Measurements from ENCODE around the gene CDH5. TPM values are rescaled to one million over a fixed set of nuclear protein-coding genes. Genes with fewer than 3 reads are reported as not detected.
A peak's percentile ranks its signal among the peaks of the same experiment; 100 is the strongest.

Gene CDH5
- total RNA-seq, 5 donors from 2014 or later (not counting 1 experiment from before 2014, with no cell fraction given) = 0.10 to 0.20 TPM; not detected in 3

DNA sequence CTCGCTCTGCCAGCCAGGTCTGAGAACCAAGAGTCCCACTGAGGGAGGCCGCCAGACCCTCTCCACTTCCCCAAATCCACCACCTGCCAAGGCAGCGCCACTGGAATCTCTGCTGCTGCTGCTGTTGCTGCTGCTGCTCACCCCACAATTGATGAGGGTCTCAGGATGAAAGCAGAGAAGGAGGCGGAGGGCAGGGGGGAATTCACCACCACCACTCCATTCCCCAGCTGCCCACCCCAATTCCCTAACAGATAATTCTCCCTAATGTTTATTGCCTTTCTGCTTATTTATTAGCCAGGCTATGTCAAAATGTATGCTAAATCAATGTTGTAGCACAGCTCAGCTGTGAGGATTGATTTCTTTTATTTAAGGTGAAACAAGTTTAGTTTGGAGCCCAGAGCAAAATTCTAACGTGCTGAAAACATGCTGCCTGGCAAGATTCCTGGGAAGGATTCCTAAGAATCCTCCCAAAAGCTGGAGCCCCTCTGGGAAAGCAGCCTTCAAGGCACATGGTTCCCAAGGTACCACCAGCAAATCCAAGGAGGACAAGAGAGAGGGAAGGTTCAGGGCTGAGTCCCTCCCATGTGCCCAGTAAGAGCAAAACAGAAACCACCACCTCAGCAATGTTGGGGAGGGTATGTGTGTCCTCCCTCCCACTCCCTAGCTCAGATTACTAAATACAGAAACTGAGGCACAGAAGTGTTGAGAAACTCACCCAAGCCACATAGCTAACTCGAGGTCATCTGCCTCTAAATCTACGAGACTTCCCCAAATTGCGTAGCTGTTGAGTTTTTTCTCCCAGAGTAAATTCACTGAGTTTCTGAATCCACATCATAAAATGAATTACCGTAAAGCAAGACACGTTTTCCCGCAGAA is 12.2 kb upstream of the CDH5 start:
- no peak overlapping the region for H3K4me3 ChIP-seq (ENCODE audit: control insufficient read depth in 1 of 2, extremely low read depth in 1 of 2, low read length in 1 of 2)
- DNase-seq (no peak), ATAC-seq (replicated peaks in 1 of 4) (no peak)
- H3K36me3 Mint-ChIP-seq = no peaks in the 10 kb centered on the region
- H3K36me3 ChIP-seq (ENCODE audit: control insufficient read depth in 2 of 2, extremely low read depth in 1 of 2, insufficient read depth in 1 of 2, low read length in 1 of 2) = no peaks in the 10 kb centered on the region
- H3K4me1 ChIP-seq (ENCODE audit: control insufficient read depth in 1 of 2, extremely low read depth in 1 of 2, insufficient read depth in 2 of 2, low read length in 2 of 2) = no peaks in the 10 kb centered on the region
- CTCF ChIA-PET = interaction anchor here (0.6 kb wide), 2 partner anchors 17 to 91 kb away, joined by 3 read pairs; no protein-coding TSS in a partner anchor
- WGBS (ENCODE audit: insufficient coverage) = 39% methylated on average over 7 of the region's 11 CpGs
- no peaks in the 10 kb centered on the region for H3K9me3 Mint-ChIP-seq
- H3K27ac ChIP-seq (ENCODE audit: low read length) = no peak overlapping the region
- H3K4me1 Mint-ChIP-seq = peaks cover 0 to 2% (median 0%) of the 10 kb centered on the region in 3 donors
- H3K27me3 ChIP-seq (replicated peaks in 1 of 2; ENCODE audit: control insufficient read depth in 2 of 2, extremely low read depth in 1 of 2, insufficient read depth in 2 of 2, low read length in 1 of 2) = peaks cover 0 to 49% of the 10 kb centered on the region in 2 experiments
- peaks cover 34 to 67% of the 10 kb centered on the region in 2 donors for H3K27me3 Mint-ChIP-seq
- H3K27ac Mint-ChIP-seq = no peak overlapping the region
- no peaks in the 10 kb centered on the region for H3K9me3 ChIP-seq
- H3K4me3 Mint-ChIP-seq = no peak overlapping the region
- POLR2A ChIA-PET = no interaction called here

DNA sequence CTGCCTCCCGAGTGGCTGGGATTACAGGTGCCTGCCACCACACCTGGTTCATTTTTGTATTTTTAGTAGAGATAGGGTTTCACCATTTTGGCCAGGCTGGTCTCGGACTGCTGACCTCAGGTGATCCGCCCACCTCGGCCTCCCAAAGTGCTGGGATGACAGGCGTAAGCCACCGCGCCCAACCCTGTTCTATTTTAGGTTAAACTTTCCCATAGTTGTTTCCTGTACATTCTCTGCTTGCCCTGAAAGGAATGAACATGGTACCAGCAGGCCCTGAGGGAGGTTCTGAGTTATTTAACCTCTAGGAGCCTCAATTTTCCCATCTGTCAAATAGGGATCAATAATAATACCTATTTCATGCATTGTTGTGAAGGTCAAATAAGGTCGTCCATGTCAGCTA is 11.0 kb upstream of the CDH5 start:
- CTCF ChIA-PET = interaction anchor here in 1 of 2 donors (0.5 kb wide), 1 partner anchor 181 kb away, joined by 6 read pairs; no protein-coding TSS in a partner anchor
- Histone ChIP-seq H3K4me3 (ENCODE audit: control insufficient read depth in 1 of 2, extremely low read depth in 1 of 2, low read length in 1 of 2) (no peak overlapping the region), H3K27ac (ENCODE audit: low read length) (no peak overlapping the region), H3K27me3 (replicated peaks in 1 of 2; ENCODE audit: control insufficient read depth in 2 of 2, extremely low read depth in 1 of 2, insufficient read depth in 2 of 2, low read length in 1 of 2) (peaks cover 0 to 57% of the 10 kb centered on the region in 2 experiments), H3K4me1 (ENCODE audit: control insufficient read depth in 1 of 2, extremely low read depth in 1 of 2, insufficient read depth in 2 of 2, low read length in 2 of 2) (peaks cover 0 to 3% of the 10 kb centered on the region in 2 experiments), H3K9me3 (no peaks in the 10 kb centered on the region), H3K36me3 (ENCODE audit: control insufficient read depth in 2 of 2, extremely low read depth in 1 of 2, insufficient read depth in 1 of 2, low read length in 1 of 2) (no peaks in the 10 kb centered on the region)
- Mint-ChIP-seq H3K4me1 (peaks cover 0 to 2% (median 0%) of the 10 kb centered on the region in 3 donors), H3K36me3 (no peaks in the 10 kb centered on the region), H3K27me3 (peaks cover 30 to 61% of the 10 kb centered on the region in 2 donors), H3K27ac (no peak overlapping the region), H3K9me3 (no peaks in the 10 kb centered on the region), H3K4me3 (no peak overlapping the region)
- no CpG with 5 or more reads among the region's 8 CpGs for WGBS (ENCODE audit: insufficient coverage)
- no peak for ATAC-seq (replicated peaks in 1 of 4)
- POLR2A ChIA-PET = no interaction called here
- DNase-seq = no peak

DNA sequence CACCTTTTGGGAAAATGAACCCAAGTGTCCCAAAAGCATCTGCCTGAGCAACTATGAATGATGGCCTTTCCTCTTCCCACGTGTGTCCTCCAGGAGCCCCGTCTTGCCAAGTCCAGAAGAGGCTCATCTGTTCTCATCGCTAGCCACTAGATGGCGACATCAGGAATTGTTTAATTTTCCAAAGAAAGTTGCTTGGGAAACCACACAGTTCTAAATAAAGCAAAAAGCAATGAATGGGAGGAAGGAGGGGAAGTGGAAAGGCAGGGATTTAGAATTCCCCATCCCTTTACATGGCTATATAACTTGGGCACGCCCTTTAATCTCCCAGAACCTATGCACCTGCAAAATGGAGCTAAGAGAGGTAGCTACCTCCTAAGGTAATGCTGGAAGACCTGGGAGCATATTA is 9.0 kb upstream of the CDH5 start:
- Histone ChIP-seq H3K9me3 (no peaks in the 10 kb centered on the region), H3K27me3 (replicated peaks in 1 of 2; ENCODE audit: control insufficient read depth in 2 of 2, extremely low read depth in 1 of 2, insufficient read depth in 2 of 2, low read length in 1 of 2) (peaks cover 0 to 60% of the 10 kb centered on the region in 2 experiments), H3K4me1 (ENCODE audit: control insufficient read depth in 1 of 2, extremely low read depth in 1 of 2, insufficient read depth in 2 of 2, low read length in 2 of 2) (peaks cover 0 to 12% of the 10 kb centered on the region in 2 experiments), H3K36me3 (ENCODE audit: control insufficient read depth in 2 of 2, extremely low read depth in 1 of 2, insufficient read depth in 1 of 2, low read length in 1 of 2) (no peaks in the 10 kb centered on the region), H3K4me3 (ENCODE audit: control insufficient read depth in 1 of 2, extremely low read depth in 1 of 2, low read length in 1 of 2) (no peak overlapping the region), H3K27ac (ENCODE audit: low read length) (no peak overlapping the region)
- Mint-ChIP-seq H3K27me3 (peaks cover 40 to 60% of the 10 kb centered on the region in 2 donors), H3K4me1 (peaks cover 4 to 6% (median 5%) of the 10 kb centered on the region in 3 donors), H3K27ac (no peak overlapping the region), H3K36me3 (no peaks in the 10 kb centered on the region), H3K9me3 (no peaks in the 10 kb centered on the region), H3K4me3 (no peak overlapping the region)
- DNase-seq (peak in 7 of 35 experiments; percentile 4 to 53 (median 11)), ATAC-seq (replicated peaks in 1 of 4) (peak in 1 of 4 experiments; percentile 44)
- ChIA-PET CTCF (interaction anchor here (1.0 to 1.5 kb wide), 4 partner anchors 12 to 232 kb away, joined by 3 to 4 read pairs (median 3); no protein-coding TSS in a partner anchor), POLR2A (no interaction called here)
- no CpG with 5 or more reads among the region's 5 CpGs for WGBS (ENCODE audit: insufficient coverage)

DNA sequence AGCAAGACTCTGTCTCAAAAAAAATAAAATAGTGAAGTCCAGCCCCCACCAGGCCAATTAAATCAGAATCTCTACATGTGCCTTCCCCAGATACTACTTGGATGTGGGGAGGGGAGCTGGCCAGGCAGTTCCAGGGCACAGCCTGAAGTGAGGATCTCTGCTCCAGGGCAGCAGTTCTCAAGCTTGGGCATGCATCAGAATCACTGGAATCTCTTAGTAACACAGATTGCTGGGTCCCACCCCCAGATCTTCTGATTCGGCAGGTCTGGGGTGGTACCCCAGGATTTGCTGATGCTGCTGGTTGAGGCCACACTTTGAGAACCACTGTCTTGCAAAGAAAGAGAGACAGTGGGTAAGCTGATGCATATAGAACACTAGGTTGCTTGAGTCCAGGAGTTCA is 8.3 kb upstream of the CDH5 start:
- no peak overlapping the region for H3K4me3 Mint-ChIP-seq
- no peak for ATAC-seq (replicated peaks in 1 of 4)

DNA sequence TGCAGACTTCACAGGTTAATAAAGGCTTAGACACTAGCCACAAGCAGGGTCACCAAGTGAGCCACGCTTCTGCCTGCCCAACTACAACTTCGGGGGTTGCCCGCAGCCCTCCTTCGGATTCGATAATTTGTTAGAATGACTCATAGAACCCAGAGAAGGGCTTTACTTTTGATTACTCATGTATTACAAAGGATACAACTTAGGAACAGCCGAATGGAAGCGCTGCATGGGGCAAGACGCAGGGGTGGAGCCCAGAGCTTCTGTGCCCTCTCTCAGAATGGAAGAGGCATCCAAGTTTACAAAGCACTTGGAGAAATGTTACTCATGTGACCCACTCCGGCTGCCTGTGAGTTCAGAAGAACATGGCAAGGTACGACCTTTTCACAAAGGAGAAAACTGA is 7.5 kb upstream of the CDH5 start:
- Mint-ChIP-seq H3K27me3 (peaks cover 40 to 60% of the 10 kb centered on the region in 2 donors), H3K36me3 (no peaks in the 10 kb centered on the region), H3K27ac (no peak overlapping the region), H3K4me3 (no peak overlapping the region), H3K4me1 (peaks cover 4 to 6% (median 5%) of the 10 kb centered on the region in 3 donors), H3K9me3 (no peaks in the 10 kb centered on the region)
- peaks cover 0 to 12% of the 10 kb centered on the region in 2 experiments for H3K4me1 ChIP-seq (ENCODE audit: control insufficient read depth in 1 of 2, extremely low read depth in 1 of 2, insufficient read depth in 2 of 2, low read length in 2 of 2)
- peaks cover 0 to 64% of the 10 kb centered on the region in 2 experiments for H3K27me3 ChIP-seq (replicated peaks in 1 of 2; ENCODE audit: control insufficient read depth in 2 of 2, extremely low read depth in 1 of 2, insufficient read depth in 2 of 2, low read length in 1 of 2)
- CTCF ChIA-PET = interaction anchor here (0.6 to 1.0 kb wide), 2 partner anchors 121 to 1298 kb away, joined by 3 read pairs; no protein-coding TSS in a partner anchor
- POLR2A ChIA-PET = interaction anchor here in 1 of 2 donors (0.6 kb wide), 1 partner anchor 41 kb away, joined by 3 read pairs; no protein-coding TSS in a partner anchor
- no peaks in the 10 kb centered on the region for H3K36me3 ChIP-seq (ENCODE audit: control insufficient read depth in 2 of 2, extremely low read depth in 1 of 2, insufficient read depth in 1 of 2, low read length in 1 of 2)
- no peaks in the 10 kb centered on the region for H3K9me3 ChIP-seq
- H3K4me3 ChIP-seq (ENCODE audit: control insufficient read depth in 1 of 2, extremely low read depth in 1 of 2, low read length in 1 of 2) = no peak overlapping the region
- DNase-seq (no peak), ATAC-seq (replicated peaks in 1 of 4) (no peak)
- whole genome bisulfite sequencing (ENCODE audit: insufficient coverage) = 86% methylated on average over 10 of the region's 10 CpGs
- no peak overlapping the region for H3K27ac ChIP-seq (ENCODE audit: low read length)

More for the DNA sequence above, 8.3 kb upstream of the CDH5 start:
- DNase-seq = no peak
- Histone ChIP-seq H3K9me3 (no peaks in the 10 kb centered on the region), H3K27ac (ENCODE audit: low read length) (no peak overlapping the region), H3K4me3 (ENCODE audit: control insufficient read depth in 1 of 2, extremely low read depth in 1 of 2, low read length in 1 of 2) (no peak overlapping the region), H3K4me1 (ENCODE audit: control insufficient read depth in 1 of 2, extremely low read depth in 1 of 2, insufficient read depth in 2 of 2, low read length in 2 of 2) (peaks cover 0 to 12% of the 10 kb centered on the region in 2 experiments), H3K36me3 (ENCODE audit: control insufficient read depth in 2 of 2, extremely low read depth in 1 of 2, insufficient read depth in 1 of 2, low read length in 1 of 2) (no peaks in the 10 kb centered on the region), H3K27me3 (replicated peaks in 1 of 2; ENCODE audit: control insufficient read depth in 2 of 2, extremely low read depth in 1 of 2, insufficient read depth in 2 of 2, low read length in 1 of 2) (peaks cover 0 to 64% of the 10 kb centered on the region in 2 experiments)
- Mint-ChIP-seq H3K36me3 (no peaks in the 10 kb centered on the region), H3K4me1 (peaks cover 4 to 6% (median 5%) of the 10 kb centered on the region in 3 donors), H3K9me3 (no peaks in the 10 kb centered on the region), H3K27me3 (peaks cover 42 to 61% of the 10 kb centered on the region in 2 donors), H3K27ac (no peak overlapping the region)
- POLR2A ChIA-PET = no interaction called here
- no CpG with 5 or more reads among the region's 1 CpG for WGBS (ENCODE audit: insufficient coverage)
- CTCF ChIA-PET = interaction anchor here (0.7 to 1.5 kb wide), 4 partner anchors 11 to 231 kb away, joined by 3 to 7 read pairs (median 4); no protein-coding TSS in a partner anchor

DNA sequence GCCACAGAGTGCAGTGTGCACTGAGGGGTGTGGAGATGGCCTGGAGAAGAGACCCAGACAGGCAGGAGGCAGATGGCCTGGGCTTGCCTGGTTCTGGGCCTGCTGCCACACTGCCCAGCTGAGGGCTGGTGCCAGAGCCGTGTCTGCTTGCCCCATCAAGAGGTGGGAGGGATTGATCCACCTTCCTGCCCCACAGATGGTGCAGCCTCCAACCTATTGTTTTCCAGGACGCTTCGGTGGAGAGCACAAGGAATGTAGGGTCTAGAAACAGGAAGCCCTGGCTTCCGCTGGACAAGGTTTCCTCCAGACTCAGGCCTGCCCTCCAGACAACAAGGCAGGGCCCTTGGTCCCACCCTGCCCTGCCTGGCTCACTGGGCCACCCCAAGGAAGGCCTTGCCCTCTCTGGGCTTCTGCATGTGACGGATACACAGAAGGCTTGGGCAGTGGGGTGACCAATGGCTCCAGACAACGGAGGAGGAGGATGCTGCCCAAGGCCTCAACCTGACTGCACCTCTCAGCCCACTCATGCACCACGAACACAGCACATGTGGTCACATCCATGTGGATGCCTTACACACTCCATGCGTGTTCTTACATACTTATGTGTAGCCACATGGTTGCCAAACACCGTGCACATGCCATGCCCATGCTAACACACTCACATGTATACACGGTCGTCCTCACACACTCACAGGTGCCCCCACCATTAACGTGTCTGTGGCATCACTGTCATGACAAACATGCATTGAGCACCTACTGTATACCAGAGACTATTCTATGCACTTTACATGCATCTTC is 6.5 kb upstream of the CDH5 start:
- H3K9me3 Mint-ChIP-seq = no peaks in the 10 kb centered on the region
- peaks cover 43 to 60% of the 10 kb centered on the region in 2 donors for H3K27me3 Mint-ChIP-seq

More for the DNA sequence above, 6.5 kb upstream of the CDH5 start:
- Mint-ChIP-seq H3K36me3 (no peaks in the 10 kb centered on the region), H3K27ac (no peak overlapping the region), H3K4me3 (no peak overlapping the region), H3K4me1 (peaks cover 4 to 6% (median 5%) of the 10 kb centered on the region in 3 donors)
- peaks cover 0 to 73% of the 10 kb centered on the region in 2 experiments for H3K27me3 ChIP-seq (replicated peaks in 1 of 2; ENCODE audit: control insufficient read depth in 2 of 2, extremely low read depth in 1 of 2, insufficient read depth in 2 of 2, low read length in 1 of 2)
- DNase-seq = no peak
- peaks cover 0 to 12% of the 10 kb centered on the region in 2 experiments for H3K4me1 ChIP-seq (ENCODE audit: control insufficient read depth in 1 of 2, extremely low read depth in 1 of 2, insufficient read depth in 2 of 2, low read length in 2 of 2)
- CTCF ChIA-PET = interaction anchor here in 1 of 2 donors (1.0 kb wide), 1 partner anchor 120 kb away, joined by 3 read pairs; no protein-coding TSS in a partner anchor
- H3K4me3 ChIP-seq (ENCODE audit: control insufficient read depth in 1 of 2, extremely low read depth in 1 of 2, low read length in 1 of 2) = no peak overlapping the region
- H3K9me3 ChIP-seq = no peaks in the 10 kb centered on the region
- H3K36me3 ChIP-seq (ENCODE audit: control insufficient read depth in 2 of 2, extremely low read depth in 1 of 2, insufficient read depth in 1 of 2, low read length in 1 of 2) = no peaks in the 10 kb centered on the region
- peak in 1 of 4 experiments; percentile 20 for ATAC-seq (replicated peaks in 1 of 4)
- H3K27ac ChIP-seq (ENCODE audit: low read length) = no peak overlapping the region
- POLR2A ChIA-PET = no interaction called here
- 71% methylated on average over 11 of the region's 12 CpGs for WGBS (ENCODE audit: insufficient coverage)

Data from T-cell (primary cell).